A549 (cell line): ENCODE results near the gene TGFB1. TPM values are rescaled to one million over a fixed set of nuclear protein-coding genes. Genes with fewer than 3 reads are reported as not detected.

Source experiments
- ATAC-seq, 2 experiments: fragments of 200-7000 bp in 1 of 2; fragments of >200 bp in 1 of 2; cut with Nextera tagmentation in 1 of 2; cut with Tn5 transposase in 1 of 2; 3 replicates each; pipeline versions ENCODE4 v1.8.0 to v1.9.1; 2018 to 2020; ENCODE audit warnings: mild to moderate bottlenecking in 1 of 2, moderate library complexity in 1 of 2
- CTCF ChIA-PET: fragments of 300-600 bp; sonication (Branson Sonifier 250); formaldehyde crosslinking; extraction: SDS; loops from one replicate; lab custom pipeline; 2021; ENCODE audit warnings: antibody characterized with exemption, inconsistent platforms; lab: Yijun Ruan, JAX
- POLR2A ChIA-PET: fragments of 350-600 bp; formaldehyde crosslinking; extraction: SDS; loops from one replicate; lab custom pipeline; 2021; ENCODE audit warnings: antibody characterized with exemption, inconsistent platforms; lab: Yijun Ruan, JAX
- DNase-seq, 2 experiments: peaks; one replicate each; pipeline versions ENCODE4 v3.0.0 to v3.0.0-alpha.2; 2011 to 2016; ENCODE audit warnings: low read depth in 1 of 2, low spot score in 1 of 2
- FAIRE-seq: peaks from 2 replicates; lab custom pipeline; 2011; peaks lifted over from hg19 to GRCh38; lab: Jason Lieb, UNC
- H3K27ac ChIP-seq, 2 experiments: fragments of >200 bp; sonication (Bioruptor Twin); formaldehyde crosslinking; 3 replicates each; pipeline ENCODE4 v1.5.1; 2016 to 2017
- H3K4me1 ChIP-seq: fragments of >200 bp; sonication (Bioruptor Twin); formaldehyde crosslinking; 3 replicates; pipeline ENCODE4 v1.6.1; 2016
- H3K4me2 ChIP-seq: fragments of >200 bp; sonication (Bioruptor Twin); formaldehyde crosslinking; 3 replicates; pipeline ENCODE4 v1.6.1; 2016
- H3K4me3 ChIP-seq: fragments of >200 bp; sonication (Bioruptor Twin); formaldehyde crosslinking; 3 replicates; pipeline ENCODE4 v1.5.1; 2016
- H3K9me3 ChIP-seq: fragments of >200 bp; sonication (Bioruptor Twin); formaldehyde crosslinking; 3 replicates; pipeline ENCODE4 v1.6.1; 2016
- ATOH8 ChIP-seq: fragments of 250-450 bp; sonication (Bioruptor Pico); IDR thresholded peaks from 2 replicates; pipeline ENCODE4 v1.5.0; 2020; ENCODE audit warnings: low read depth, mild to moderate bottlenecking, moderate library complexity
- BHLHE40 ChIP-seq: IDR thresholded peaks from 2 replicates; pipeline ENCODE4 v1.6.1; 2012; ENCODE audit warnings: low read depth, low read length, inconsistent platforms
- CEBPB ChIP-seq, 2 experiments: fragments of >200 bp in 1 of 2; sonication (Bioruptor Twin) in 1 of 2; formaldehyde crosslinking in 1 of 2; IDR thresholded peaks; 2 replicates each; pipeline ENCODE4 v1.6.1; 2012 to 2016
- ESRRA ChIP-seq: fragments of 150-350 bp; IDR thresholded peaks from 2 replicates; pipeline ENCODE4 v1.6.1; 2014; ENCODE audit warnings: mild to moderate bottlenecking, low read length, borderline replicate concordance
- GATA3 ChIP-seq: IDR thresholded peaks from 2 replicates; pipeline ENCODE4 v1.6.1; 2012; ENCODE audit warnings: borderline replicate concordance
- HES2 ChIP-seq: fragments of >200 bp; sonication (Bioruptor Twin); formaldehyde crosslinking; IDR thresholded peaks from 2 replicates; pipeline ENCODE4 v1.6.1; 2016
- HMGXB4 ChIP-seq: fragments of 250-450 bp; sonication (Bioruptor Pico); IDR thresholded peaks from 2 replicates; pipeline ENCODE4 v1.5.0; 2021; ENCODE audit warnings: mild to moderate bottlenecking, moderate library complexity, borderline replicate concordance
- JUN ChIP-seq, 2 experiments: fragments of >200 bp; sonication (Bioruptor Twin); formaldehyde crosslinking; IDR thresholded peaks; 2 replicates in 1 of 2; 3 replicates in 1 of 2; pipeline ENCODE4 v1.6.1; 2016 to 2017
- JUNB ChIP-seq: fragments of >200 bp; sonication (Bioruptor Twin); formaldehyde crosslinking; IDR thresholded peaks from 2 replicates; pipeline ENCODE4 v1.6.1; 2016
- KDM5A ChIP-seq: fragments of 200-600 bp; sonication (generic); IDR thresholded peaks from 2 replicates; pipeline ENCODE4 v1.6.1; 2016; ENCODE audit warnings: antibody characterized with exemption, mild to moderate bottlenecking
- MAFK ChIP-seq: fragments of 450-650 bp; IDR thresholded peaks from 2 replicates; pipeline ENCODE4 v1.6.1; 2014; ENCODE audit not compliant: partially characterized antibody
- NFE2L2 ChIP-seq: fragments of 150-350 bp; conservative IDR thresholded peaks from 2 replicates; pipeline ENCODE4 v1.6.1; 2014; ENCODE audit warnings: low read length
- POLR2A ChIP-seq: IDR thresholded peaks from 2 replicates; pipeline ENCODE4 v1.6.1; 2012; ENCODE audit warnings: mild to moderate bottlenecking, low read length
- RNF2 ChIP-seq: fragments of 200-600 bp; sonication (generic); IDR thresholded peaks from 2 replicates; pipeline ENCODE4 v1.6.1; 2016; ENCODE audit warnings: low read depth, mild to moderate bottlenecking, antibody characterized with exemption, moderate library complexity, borderline replicate concordance
- SREBF2 ChIP-seq: fragments of 450-650 bp; IDR thresholded peaks from 2 replicates; pipeline ENCODE4 v1.6.1; 2014; ENCODE audit warnings: mild to moderate bottlenecking, moderate library complexity
- TFCP2L1 ChIP-seq: fragments of 250-450 bp; sonication (Bioruptor Pico); IDR thresholded peaks from 2 replicates; pipeline ENCODE4 v1.5.0; 2021; ENCODE audit warnings: mild to moderate bottlenecking
- TP53 ChIP-seq: fragments of 250-450 bp; sonication (Bioruptor Pico); IDR thresholded peaks from 2 replicates; pipeline ENCODE4 v1.5.0; 2021; ENCODE audit warnings: mild to moderate bottlenecking, moderate library complexity
- USF2 ChIP-seq: fragments of 450-650 bp; IDR thresholded peaks from 2 replicates; pipeline ENCODE4 v1.6.1; 2014; ENCODE audit warnings: antibody characterized with exemption
- ZNF302 ChIP-seq: fragments of 250-450 bp; sonication (Bioruptor Pico); IDR thresholded peaks from 2 replicates; pipeline ENCODE4 v1.9.0; 2021; ENCODE audit warnings: inconsistent platforms, mild to moderate bottlenecking, moderate library complexity
- WGBS: methylation state at CpG from one replicate; pipeline ENCODE4 v1.1.6; 2017; ENCODE audit errors: missing lambda C conversion rate; 5-methylcytosine and 5-hydroxymethylcytosine counted together
- polyA plus RNA-seq, 4 experiments: library from polyadenylated mRNA; depleted of rRNA in 3 of 4; stranded (reverse); fragments of >200 nt; fragmentation: RNase III in 1 of 4; extraction: RNeasy Plus Mini Kit Qiagen cat#74134 plus additional on column Dnase treatment in 1 of 4; gene quantifications; 2 replicates in 3 of 4; 3 replicates in 1 of 4; pipeline ENCODE4 v1.2.3, GENCODE V29; 2011 to 2017

The TGFB1 gene
- polyA plus RNA-seq, 2 of the 4 experiments (the other 2 are of a cell fraction): 6.0 to 83.2 TPM

GRCh38 chr19:41328842-41329225 lies 24.9 kb downstream of the TGFB1 start:
- TF ChIP-seq MAFK (no peak), BHLHE40 (no peak), SREBF2 (no peak), POLR2A (no peak), GATA3 (no peak), TP53 (no peak), TFCP2L1 (no peak), KDM5A (no peak), RNF2 (no peak), HES2 (no peak), ATOH8 (CRISPR knock-in tag) (no peak), ESRRA (no peak), NFE2L2 (no peak), HMGXB4 (CRISPR knock-in tag) (no peak), JUN (IDR thresholded peaks at IDR 0.05) (no peak), ZNF302 (CRISPR knock-in tag) (no peak), USF2 (no peak)
- 86% methylated on average over 1 of the region's 1 CpG for WGBS
- H3K9me3 ChIP-seq: no peaks in the 10 kb centered on the region
- ChIA-PET POLR2A (interaction anchor here (1.4 to 2.1 kb wide), 2 partner anchors 19 to 24 kb away, joined by 5 to 6 read pairs; partner anchors contain the start of gene CCDC97), CTCF (interaction anchor here (1.1 to 23.9 kb wide), 9 partner anchors 7 to 235 kb away, joined by 3 to 295 read pairs (median 18); partner anchors contain the start of genes CCDC97 and TGFB1)
- FAIRE-seq: no peak
- no peak overlapping the region for H3K4me3 ChIP-seq
- H3K4me2 ChIP-seq: no peak overlapping the region
- no peak for ATAC-seq
- peaks cover 52% of the 10 kb centered on the region for H3K4me1 ChIP-seq
- no peak for DNase-seq
- peak overlapping the region in 1 of 2 experiments; percentile 91; a peak in 4 of 6 replicates for H3K27ac ChIP-seq

- no peaks in the 10 kb centered on the region for H3K9me3 ChIP-seq
- FAIRE-seq: no peak
- WGBS: 87% methylated on average over 22 of the region's 22 CpGs
- H3K4me2 ChIP-seq: peak overlapping the region; percentile 54
- peak in 1 of 2 experiments; percentile 56 for DNase-seq
- POLR2A ChIA-PET: interaction anchor here (1.1 to 2.1 kb wide), 4 partner anchors 18 to 111 kb away, joined by 3 to 6 read pairs (median 6); partner anchors contain the start of genes CCDC97 and DMAC2
- H3K4me1 ChIP-seq: peaks cover 58% of the 10 kb centered on the region
- H3K27ac ChIP-seq: peak overlapping the region; percentile 53 to 91
- peak; percentile 3; a peak in 4 of 6 replicates for ATAC-seq
- CTCF ChIA-PET: interaction anchor here (0.9 to 23.9 kb wide), 12 partner anchors 7 to 242 kb away, joined by 3 to 295 read pairs (median 6); partner anchors contain the start of genes B9D2, CCDC97 and TGFB1
- TF ChIP-seq MAFK: peak; percentile 57
- TF ChIP-seq CEBPB (IDR thresholded peaks at IDR 0.05): no peak
- no peak for TF ChIP-seq JUNB
- TF ChIP-seq, all 56 proteins: peak for 1
- H3K4me3 ChIP-seq: no peak overlapping the region
These were observed 25.4 kb downstream of the TGFB1 start for GRCh38 chr19:41328157-41328841.
